GM18502 (cell line): ENCODE data around the gene KLF1.
A peak's percentile ranks its signal among the peaks of the same experiment; 100 is the strongest.
"Not testable (repeated sequence)": the region's sequence is repeated elsewhere in the genome, so short reads cannot be mapped to it uniquely, and the experiment has no call there.

ENCODE experiments used
- ATAC-seq: cut with Tn5 transposase; IDR thresholded peaks from one replicate; pipeline ENCODE4 v1.9.1; 2021; ENCODE audit warnings: mild to moderate bottlenecking; ENCODE audit not compliant: unreplicated experiment, poor library complexity

KLF1 gene

DNA sequence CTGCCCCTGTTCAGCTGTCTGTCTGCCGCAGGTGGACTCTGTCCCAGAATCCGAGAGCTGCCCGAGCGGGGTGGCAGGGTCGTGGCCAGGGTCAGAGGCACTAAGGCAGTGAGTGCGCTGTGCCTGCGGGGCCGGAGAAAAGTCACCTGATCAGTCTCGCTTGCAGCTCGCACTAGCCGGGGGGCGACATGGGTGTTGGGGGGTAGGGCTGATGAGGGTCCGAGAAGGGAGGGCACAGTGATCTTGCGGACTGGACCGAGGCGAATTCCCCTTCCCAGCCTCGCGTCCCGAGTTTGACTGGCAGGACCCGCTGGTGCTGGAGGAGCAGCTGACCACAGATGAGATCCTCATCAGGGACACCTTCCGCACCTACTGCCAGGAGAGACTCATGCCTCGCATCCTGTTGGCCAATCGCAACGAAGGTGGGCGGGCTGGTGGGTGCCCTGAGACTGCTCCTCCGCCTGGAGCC lies 4.6 kb upstream of the KLF1 start:
- ATAC-seq: no peak

DNA sequence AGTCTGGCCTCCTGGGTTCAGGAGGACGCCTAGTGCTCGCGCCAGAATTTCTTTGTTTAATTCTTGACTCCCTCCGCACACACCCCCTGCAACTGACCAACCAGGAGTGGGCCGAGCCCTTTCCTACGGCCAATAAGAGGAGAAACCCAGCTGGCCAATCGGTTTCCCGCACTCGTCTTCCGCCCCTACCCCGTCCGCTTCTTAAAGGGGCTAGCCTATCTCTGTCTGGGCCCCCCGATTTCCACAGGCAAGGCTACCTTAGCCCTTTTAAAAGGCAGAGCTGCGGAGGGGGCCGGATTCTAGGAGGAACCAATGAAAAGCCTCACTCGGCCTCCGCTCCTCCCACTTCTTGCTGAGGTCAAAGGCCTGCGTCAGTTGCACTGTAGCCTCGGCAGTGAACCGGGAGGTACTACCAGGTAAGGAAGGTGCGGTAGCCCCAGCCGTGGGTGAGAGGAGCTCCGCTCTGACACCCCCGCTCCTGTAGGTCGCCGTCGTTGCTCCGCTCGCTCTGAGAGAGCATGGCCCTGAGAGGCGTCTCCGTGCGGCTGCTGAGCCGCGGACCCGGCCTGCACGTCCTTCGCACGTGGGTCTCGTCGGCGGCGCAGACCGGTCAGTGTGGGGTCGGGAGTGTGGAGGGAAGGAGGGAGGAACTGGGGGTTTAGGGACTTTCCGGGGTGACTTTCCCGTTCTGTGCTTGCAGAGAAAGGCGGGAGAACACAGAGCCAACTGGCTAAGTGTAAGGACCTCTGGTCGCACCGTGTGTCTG lies 4.0 kb upstream of the KLF1 start, which contains the start of gene GCDH:
TSS of gene GCDH (plus strand) at position 374 of the 766 bp plus-strand sequence. CDS start at position 519, 145 bp downstream.
- peak; percentile 90 for ATAC-seq

- not testable (repeated sequence) for ATAC-seq
Observed at GRCh38 chr19:12890299-12890786, 3.3 kb upstream of the KLF1 start.

DNA sequence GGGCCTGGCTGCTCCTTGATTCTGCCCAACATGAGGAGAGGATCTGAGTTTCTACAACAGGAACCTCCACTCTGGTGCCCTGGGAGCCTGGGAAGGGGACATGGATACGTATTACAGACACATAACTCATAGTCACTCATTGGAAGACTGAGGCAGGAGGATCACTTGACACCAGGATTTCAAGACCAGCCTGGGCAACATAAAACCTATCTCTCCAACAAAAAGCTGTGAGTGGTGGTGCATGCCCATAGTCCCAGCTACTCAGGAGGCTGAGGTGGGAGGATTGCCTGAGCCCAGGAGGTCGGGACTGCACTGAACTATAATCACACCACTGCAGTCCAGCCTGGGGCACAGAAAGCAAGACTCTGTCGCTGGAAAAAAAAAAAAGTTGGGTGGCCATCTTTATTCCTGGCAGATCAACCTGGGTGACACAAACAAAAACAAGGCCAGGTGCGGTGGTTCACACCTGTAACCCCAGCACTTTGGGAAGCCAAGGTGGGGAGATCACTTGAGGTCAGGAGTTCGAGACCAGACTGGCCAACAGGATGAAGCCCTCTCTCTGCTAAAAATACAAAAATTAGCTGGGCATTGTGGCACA lies 1.1 kb upstream of the KLF1 start:
- no peak for ATAC-seq

DNA sequence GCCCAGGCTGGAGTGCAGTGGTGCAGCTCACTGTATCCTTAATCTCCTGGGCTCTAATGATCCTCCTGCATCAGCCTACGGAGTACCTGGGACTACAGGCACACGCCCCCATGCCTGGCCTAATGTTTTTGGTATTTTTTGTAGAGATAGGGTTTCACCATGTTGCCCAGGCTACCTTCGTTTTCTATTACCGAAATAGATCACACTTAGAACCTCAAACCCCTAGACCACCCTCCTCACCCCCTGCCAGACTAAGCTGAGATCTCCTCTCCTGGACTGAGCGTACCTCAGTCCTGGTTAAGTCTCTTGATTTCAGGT lies 391 bp downstream of the KLF1 start:
- no peak for ATAC-seq

DNA sequence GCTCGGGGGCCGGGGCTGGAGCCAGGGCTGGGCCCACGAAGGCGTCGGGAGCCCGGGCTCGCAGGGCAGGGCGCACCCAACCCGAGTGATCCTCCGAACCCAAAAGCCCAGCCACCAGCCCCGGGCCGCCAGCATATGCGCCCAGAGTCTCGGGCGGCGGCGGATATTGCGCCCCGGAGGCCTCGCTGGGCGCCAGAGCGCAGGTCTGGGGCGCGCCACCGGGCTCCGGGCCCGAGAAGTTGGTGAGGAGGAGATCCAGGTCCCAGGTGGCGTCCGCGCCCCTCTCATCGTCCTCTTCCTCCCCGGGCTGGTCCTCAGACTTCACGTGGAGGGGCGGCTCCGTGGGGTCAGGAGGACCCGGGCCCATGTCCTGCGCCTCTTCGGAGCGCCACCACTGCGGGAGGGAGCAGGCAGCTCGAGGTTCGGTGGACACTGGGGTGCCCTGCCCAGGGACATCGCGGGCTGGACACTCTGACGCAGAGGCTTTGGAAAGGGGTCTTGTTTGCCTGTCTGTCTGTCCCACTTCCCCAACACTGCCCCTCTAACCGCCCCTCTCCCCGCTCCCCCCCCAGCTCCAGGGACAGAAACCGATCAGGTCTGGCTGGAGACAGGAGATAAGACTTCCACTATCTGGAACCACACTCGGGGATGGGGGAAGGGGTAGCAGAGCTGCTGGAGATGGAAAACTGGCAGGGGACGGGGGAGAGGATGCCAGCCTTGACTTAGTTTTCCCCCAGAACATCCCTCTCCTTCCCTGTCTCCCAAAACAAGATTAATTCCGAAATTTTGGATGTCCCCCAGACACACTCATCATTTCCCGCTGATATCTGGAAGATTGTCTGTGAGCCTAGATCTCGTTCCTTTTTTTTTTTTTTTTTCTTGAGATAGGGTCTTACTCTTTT lies 1.0 kb downstream of the KLF1 start:
- no peak for ATAC-seq

- peak; percentile 34 for ATAC-seq
Observed at GRCh38 chr19:12884926-12885748, 1.9 kb downstream of the KLF1 start.

- no peak for ATAC-seq
Observed at GRCh38 chr19:12884627-12884925, 2.4 kb downstream of the KLF1 start.

GRCh38 chr19:12884202-12884601 lies 2.8 kb downstream of the KLF1 start:
- ATAC-seq: no peak

DNA sequence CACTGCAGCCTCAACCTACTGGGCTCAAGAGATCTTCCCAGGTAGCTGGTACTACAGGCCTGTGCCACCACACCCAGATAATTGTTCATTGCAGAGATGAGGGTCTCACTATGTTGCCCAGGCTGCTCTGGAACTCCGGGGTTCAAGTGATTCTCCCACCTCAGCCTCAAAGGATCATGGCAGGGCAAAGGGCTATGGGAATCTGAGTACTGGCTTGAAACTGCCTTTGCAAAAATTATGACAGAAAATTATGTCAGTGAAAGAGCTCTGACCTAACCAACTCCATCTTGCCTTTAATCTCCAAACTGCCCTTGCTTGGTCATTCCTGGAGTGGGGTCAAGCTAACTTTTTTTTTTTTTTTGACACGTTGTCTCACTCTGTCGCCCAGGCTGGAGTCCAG lies 4.4 kb downstream of the KLF1 start:
- ATAC-seq: no peak

- peak; percentile 78 for ATAC-seq
Observed at GRCh38 chr19:12881172-12881808, 5.7 kb downstream of the KLF1 start, which contains the start of gene DNASE2. Gene DNASE2 (minus strand): TSS chr19:12881449. CDS start chr19:12881375, 74 bp downstream.

DNA sequence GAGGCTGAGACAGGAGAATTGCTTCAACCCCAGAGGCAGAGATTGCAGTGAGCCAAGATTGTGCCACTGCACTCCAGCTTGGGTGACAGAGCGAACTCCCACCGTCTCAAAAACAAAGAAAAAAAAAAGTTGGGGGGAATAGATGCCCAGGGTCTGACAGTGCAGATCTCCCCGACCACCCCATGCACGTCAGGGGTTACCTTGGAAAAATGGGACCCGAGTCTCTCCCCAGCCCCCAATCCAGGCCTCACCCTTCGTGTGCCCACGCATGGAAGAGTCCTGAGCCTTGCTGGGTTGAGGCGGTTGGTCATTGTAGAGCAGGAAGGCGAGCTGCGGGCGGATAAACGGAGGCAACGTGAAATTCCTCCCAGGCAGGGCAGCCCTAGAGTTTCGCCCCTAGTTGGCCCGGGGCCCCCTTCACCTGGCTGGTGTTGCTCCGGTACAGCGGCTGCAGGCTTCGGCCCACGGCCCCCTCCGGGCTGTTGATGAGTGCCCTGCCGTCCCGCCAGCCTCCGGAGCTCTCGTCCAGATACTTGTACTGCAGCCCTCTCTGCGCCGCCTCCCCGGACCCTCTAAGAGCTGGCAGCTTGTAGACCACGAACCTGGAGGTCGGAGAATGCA lies 6.3 kb downstream of the KLF1 start:
- ATAC-seq: peak; percentile 21

- no peak for ATAC-seq
Observed at GRCh38 chr19:12875086-12875485, 11.9 kb downstream of the KLF1 start.

GRCh38 chr19:12873891-12874745 lies 12.9 kb downstream of the KLF1 start:
- no peak for ATAC-seq

DNA sequence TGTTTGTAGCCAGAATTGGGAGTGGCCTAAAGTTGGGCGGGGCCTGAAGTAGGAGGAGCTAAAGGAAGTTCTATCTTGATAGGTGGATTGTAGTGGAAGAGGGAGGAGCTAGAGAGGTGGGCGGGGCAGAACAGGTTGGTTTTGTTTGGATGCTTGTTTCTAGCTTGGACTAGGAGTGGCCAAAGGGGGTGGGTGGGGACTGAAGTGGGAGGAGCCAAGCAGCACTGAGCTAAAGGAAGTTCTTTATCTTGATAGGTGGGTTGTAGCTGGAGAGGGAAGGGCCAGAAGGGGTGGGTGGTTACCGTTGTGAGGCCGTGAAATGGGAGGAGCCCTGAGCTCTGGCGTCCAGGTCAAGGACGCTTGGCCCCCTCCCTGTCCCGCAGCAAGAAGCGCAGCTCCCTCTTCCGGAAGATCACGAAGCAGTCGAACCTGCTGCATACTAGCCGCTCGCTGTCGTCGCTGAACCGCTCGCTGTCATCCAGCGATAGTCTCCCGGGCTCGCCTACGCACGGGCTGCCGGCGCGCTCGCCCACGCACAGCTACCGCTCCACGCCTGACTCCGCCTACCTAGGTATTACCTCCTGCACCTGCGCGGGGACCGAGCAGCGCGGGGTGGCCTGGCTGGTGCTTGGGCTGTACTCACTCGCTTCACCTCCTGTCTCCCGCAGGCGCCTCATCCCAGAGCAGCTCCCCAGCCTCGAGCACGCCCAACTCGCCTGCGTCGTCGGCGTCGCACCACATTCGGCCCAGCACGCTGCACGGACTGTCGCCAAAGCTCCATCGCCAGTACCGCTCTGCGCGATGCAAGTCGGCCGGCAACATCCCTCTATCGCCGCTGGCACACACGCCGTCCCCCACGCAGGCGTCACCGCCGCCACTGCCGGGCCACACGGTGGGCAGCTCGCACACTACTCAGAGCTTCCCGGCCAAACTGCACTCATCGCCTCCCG lies 13.8 kb downstream of the KLF1 start:
- no peak for ATAC-seq

GRCh38 chr19:12872255-12872654 lies 14.7 kb downstream of the KLF1 start:
- ATAC-seq: no peak

DNA sequence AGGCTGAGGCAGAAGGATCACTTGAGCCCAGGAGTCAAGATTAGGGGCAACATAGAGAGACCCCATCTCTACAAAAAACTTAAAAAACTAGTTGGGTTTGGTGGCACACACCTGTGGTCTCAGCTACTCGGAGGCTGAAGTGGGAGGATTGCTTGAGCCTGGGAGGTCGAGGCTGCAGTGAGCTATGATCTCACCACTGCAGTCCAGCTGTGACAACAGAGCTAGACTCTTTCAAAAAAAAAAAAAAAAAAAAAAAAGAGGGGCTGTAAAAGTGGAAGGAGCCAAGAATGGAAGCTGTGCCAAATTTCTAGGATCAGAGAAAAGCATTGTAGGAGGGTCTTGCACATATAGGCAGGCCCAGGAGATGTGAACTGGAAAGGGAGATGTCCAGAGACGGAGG lies 15.3 kb downstream of the KLF1 start:
- ATAC-seq: no peak
